SH-SY5Y (cell line): ENCODE results near the gene AGK.
A peak's percentile ranks its signal among the peaks of the same experiment; 100 is the strongest.

ENCODE experiments used
- GATA2 ChIP-seq: IDR thresholded peaks from 2 replicates; pipeline ENCODE4 v1.6.1; 2011; ENCODE audit warnings: mild to moderate bottlenecking, low read depth, low read length
- GATA3 ChIP-seq: IDR thresholded peaks from 2 replicates; pipeline ENCODE4 v1.6.1; 2011; ENCODE audit warnings: low read depth, mild to moderate bottlenecking, low read length, moderate library complexity

The AGK gene

DNA sequence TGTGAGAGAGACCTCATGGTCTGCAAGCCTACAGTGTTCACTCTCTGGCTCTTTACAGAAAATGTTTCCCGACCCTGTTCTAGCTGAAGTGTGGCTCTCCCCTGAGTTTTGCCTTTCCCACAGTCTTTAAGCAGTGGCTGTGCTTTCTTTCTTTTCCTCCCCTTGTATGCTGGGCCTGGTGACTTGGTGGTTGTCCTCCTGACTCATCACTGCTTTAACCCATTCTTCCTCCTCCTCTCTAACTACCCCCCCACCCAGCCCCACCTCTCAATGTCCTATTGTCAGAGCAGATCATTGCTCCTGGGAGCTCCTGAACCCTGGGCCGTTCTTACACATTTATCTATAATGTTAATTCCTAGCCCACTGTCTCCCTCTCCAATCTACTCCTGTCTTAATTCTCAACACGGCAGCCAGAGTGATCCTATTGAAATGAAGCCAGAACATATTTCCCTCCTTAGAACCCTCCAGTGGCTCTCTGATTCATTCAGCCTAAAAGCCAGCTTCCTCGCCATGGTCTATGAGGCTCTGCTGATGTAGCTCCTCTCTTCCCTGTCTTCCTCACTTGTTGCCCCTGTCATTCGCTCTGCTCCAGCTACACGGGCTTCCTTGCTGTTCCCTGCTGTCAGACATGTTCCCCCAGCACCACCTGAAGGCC, 95.7 kb downstream of the AGK start:
- no peak for TF ChIP-seq GATA2
- TF ChIP-seq GATA3 = no peak

DNA sequence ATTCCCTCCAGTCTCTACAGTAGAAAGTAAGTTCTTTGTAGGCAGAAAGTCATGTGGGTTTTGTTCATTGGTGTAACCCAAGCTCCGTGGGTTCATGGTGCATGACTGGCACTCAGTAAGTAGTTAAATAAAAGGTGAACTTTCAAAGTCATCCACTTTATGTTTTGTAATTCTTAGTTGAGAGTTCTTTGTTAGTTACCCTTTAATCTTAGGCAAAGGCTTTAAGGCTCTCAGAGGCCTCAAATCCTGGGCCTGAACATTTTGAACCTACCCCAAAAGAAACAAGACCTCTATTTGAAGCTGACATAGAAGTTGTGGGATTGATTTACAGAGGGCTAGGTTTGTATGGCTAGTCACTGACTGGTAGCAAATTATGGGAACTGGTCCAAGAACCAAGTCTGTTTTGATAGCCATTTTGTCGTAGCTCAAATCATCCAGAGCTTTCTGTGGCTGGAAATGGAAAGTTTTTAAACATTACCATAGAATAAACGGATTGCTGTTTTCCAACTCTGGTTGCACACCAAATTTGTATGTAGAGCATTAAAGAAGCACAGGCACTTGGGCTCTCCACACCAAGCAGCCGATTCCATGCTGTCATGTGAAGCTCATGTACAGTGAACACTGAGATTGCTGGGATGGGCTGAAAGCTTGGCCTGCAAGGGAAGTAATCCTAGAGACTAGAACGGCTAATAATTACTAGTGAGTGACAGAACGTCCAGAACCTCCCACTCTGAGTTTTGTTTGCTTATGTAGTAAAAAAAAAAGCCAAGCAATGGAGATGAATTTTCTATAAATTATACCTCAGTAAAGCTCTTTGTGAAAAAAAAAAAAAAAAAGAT, 97.3 kb downstream of the AGK start:
- no peak for TF ChIP-seq GATA2
- TF ChIP-seq GATA3 = no peak

DNA sequence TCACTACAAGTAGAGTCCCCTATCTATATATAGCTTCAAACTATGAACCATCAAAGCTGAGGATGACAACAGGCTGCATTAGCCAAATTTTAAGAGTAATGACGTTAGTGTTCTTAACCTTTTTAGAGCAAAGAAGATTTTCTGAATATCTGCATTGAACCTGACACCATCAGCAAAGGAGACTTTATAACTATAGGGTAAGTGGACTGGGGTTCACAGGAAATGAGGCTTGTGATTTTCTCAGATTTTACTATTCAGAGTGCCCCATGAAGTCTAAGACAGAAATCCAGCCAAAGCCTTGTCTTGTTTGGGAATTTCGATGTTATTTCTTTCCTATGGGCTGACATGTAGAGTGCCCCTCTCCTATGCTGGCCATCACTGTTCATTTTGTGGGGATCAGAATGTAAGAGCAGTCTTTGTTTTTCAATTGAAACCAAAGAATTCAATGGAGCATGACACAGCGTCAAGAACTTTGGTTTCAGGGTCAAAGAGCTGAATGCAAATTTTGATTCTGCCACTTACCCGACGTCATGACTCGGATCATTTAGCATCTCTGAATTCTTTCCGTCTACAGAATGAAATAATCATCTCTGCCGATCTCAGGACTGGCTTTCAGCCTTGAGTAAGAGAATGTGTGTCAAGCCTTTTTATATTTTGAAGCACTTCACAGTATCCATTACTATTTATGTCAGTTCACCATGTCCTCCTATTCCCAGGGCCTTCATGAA, 98.1 kb downstream of the AGK start:
- TF ChIP-seq GATA2 = no peak
- no peak for TF ChIP-seq GATA3

DNA sequence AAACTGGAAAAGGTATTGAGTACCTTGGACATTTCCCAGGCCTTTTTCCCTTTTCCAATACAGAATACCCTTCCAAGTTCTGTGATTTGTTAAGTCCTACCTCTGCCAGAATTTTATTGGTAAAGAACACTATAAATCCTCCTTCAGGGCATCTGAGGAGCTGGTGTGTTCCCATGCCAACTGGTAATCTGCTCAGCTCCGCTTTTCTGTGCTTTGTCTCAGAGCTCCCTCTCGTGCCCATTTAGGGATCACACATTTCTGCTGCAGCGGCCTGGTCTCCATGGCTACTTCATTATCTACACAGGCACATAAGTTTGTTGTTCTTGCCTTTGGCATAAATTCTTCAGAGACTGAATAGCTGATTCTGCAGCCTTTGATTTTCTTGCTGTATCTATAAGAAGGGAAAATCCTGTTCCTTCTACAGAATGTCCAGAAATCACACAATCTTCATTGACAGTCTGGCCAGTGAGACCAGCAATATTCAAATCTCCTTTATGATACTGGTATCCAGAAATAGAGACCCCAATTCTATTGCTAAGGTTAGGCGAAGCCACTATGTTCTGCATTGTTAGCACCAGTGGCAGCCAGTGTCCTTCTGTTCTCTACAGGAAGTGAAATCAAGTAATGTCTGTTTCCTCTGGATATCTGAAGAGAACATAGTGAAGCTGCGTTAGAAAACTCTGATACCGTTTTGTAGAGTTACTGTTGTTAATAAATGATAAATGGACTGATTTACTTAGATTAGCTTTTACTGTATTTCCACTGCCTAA, 98.8 kb downstream of the AGK start:
- TF ChIP-seq GATA2 (peak; percentile 39; the same call in 1 of the 2 replicates), GATA3 (no peak)

DNA sequence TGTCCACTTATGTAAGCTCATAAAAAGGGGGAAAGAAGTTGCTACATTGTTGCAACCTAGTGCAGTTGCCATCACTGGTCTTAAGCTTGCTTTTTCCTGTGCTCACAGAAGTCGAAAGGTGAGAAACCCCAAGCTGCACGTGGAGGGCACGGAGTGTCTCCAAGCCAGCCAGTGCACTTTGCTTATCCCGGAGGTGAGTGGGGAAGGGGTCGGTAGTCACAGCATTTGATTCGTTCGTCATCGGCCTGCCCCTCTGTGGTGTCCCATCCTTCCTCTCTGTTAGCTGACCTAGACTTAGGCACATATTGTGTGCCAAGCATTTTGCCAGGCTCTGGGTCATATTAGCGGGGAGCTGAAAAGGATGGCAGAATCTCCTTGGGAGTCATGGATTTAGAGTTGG, 100.2 kb downstream of the AGK start:
- no peak for TF ChIP-seq GATA3
- no peak for TF ChIP-seq GATA2

DNA sequence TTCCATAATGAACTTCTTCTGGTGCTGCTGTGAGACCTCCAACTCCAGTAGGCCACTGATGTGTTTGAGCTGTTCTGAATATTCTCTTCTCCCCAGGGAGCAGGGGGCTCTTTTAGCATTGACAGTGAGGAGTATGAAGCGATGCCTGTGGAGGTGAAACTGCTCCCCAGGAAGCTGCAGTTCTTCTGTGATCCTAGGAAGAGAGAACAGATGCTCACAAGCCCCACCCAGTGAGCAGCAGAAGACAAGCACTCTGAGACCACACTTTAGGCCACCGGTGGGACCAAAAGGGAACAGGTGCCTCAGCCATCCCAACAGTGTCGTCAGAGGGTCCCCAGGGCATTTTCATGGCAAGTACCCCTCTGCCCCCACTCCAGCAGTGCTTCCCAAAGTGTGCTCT, 101.5 kb downstream of the AGK start:
- TF ChIP-seq GATA3 = no peak
- no peak for TF ChIP-seq GATA2

DNA sequence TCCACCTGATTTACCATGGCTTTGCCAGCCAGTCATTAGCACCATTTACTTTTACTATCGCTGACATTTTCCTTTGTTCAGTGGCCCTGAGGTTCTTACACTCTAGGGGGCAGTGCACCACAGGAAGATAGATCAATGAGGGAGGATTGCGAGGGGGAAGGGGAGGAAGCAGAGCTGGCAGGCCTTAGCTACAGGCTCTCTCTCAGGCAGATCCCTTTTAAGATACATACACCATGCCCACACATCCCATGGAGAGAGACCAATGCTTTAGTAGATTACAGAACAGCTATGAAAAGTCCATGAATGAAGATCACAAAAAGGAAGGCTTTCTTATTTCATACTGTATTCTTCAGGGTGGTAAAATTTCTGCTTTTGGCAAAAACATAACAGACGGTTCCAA, 103.3 kb downstream of the AGK start:
- TF ChIP-seq GATA2 = peak; percentile 92
- TF ChIP-seq GATA3 = peak; percentile 66; the same call in 1 of the 2 replicates

DNA sequence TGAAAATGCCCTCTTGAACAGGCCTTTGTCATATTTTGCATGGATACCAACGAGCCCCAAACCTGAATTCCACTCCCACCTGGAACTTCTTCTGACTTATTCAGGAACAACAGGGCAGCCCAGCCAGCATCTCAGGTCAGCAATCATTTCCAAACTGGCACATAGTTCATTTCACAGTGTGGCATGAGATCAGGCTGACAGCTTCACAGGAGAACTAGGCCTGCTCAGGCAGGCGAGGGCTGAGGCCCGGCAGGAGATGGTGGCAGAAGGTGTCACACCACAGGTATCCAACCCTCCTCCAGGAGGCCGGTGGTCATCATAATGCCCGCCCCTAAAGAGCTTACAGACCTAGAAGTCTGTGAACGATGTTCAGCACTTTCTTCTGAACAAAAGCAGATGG, 108.3 kb downstream of the AGK start:
- TF ChIP-seq GATA3 (no peak), GATA2 (no peak)

DNA sequence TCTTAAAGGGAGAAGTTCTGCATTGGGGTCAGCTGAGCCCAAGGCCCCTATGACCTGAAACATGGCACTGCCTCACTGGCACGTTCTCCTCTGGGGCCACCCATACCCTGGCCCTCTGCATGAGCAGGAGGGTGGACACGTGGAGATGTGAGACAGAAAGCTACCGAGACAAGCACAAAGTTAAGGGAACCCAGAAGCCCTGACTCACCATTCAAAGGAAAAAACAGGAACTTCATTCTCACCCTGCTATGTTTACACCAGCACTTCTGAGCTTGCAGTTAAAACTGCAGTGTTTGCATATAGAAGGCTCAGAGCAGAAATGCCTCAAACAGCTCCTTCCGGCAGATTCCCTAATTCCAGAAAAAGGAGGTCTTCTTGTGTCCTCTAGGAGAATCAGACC, 109.0 kb downstream of the AGK start:
- TF ChIP-seq GATA2 = no peak
- no peak for TF ChIP-seq GATA3

DNA sequence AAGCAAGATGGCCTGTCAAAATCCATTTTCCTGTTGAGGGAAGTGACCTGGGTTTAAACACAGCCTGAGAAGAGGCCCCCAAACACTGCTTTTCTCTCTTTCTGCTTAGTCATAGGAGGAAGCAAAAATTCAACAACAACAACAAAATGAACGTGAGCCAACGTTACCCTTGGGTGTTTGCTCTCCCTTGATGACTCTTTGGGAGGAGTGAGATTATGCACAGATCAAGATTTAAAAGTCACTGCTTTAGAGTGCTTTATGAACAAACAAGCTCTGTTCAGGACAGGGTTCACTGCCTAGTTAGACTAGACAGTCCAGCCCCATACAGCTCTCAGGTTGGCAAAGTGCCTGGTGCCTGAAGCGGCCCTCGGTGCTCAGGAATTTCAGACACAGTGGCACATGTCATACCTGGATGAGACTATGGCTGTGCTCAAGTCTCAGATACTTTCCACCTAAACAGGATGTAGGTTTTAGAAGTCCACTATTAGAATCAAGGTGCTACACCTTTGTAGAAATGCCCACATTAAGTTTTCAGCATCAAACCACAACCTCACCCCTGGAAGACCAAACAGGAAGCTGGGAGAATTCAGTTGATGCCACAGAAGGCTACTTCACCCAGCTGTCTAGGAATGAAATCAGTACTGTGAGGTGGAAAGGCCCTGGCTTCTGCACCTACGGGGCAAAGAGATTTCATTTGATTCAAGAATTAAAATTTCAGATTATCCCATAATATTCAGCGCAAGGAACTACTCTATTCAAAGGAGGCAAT, 112.1 kb downstream of the AGK start:
- no peak for TF ChIP-seq GATA3
- no peak for TF ChIP-seq GATA2

DNA sequence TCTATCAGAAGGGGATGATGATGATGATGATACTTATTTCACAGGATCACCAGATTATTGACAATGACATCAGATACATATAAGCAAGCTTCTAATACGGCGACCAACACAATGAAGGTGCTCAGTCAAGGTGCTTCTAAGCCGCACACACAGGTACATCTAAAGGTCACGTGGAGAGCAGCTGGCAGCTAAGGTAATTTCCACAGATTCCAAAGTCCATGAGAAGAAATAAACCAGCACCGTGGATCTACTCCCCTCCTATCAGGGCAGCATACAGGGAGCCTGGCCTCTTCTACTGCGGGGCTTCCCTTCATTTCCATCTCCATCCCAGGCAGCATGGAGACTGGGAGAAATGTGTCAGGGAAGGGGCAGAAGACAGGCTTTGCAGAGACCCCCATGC, 113.2 kb downstream of the AGK start:
- TF ChIP-seq GATA3 (no peak), GATA2 (no peak)

DNA sequence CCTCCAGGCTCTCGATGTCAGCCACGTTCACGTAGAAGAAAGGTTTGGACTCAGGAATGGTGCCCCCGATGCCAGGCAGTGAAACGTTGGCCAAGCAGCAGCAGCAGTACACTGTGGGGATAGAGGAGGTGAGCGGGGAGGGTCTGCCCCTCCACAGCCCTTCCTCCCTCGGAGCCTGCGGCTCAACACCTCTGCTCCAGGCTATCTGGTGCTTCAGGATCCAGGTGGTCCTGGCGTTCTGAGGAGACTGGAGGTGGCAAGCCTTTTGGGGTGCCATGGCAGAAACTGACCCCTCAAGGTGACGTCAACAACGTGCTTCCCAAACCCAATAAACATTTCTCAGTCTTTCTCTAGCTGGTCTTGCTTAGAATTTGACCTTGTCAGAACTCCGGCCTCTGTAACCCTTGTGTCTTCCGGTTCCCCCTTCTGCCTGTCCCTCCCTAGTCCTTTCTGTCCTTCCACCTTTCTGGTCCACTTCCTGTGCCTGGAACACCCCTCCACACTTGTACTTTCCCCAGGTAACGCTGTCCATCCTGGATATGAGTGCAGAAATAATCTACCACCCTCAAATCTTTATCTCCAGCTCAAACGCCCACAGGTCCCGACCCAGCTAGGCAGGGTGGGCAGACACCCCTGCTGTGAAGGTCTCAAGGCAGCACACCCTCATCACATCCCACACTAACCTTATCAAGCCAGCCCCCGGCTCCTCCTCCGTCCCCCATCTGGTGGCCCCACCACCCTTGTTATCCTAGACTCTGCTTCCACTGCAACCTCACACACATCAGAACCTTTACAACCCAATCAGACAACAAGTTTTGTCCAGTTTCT, 114.2 kb downstream of the AGK start:
- TF ChIP-seq GATA3 (no peak), GATA2 (no peak)
